GM23248 (cell line): ENCODE results near the gene KLHL12. TPM values are rescaled to one million over a fixed set of nuclear protein-coding genes. Genes with fewer than 3 reads are reported as not detected.

Source experiments
- DNase-seq: peaks from one replicate; pipeline ENCODE4 v3.0.0-alpha.2; 2015
- H2AFZ ChIP-seq: fragments of 200-600 bp; sonication (generic); 2 replicates; pipeline ENCODE4 v1.6.1; 2016; ENCODE audit warnings: antibody characterized with exemption
- H3F3A ChIP-seq: fragments of 200-600 bp; sonication (generic); 2 replicates; pipeline ENCODE4 v1.6.1; 2016; ENCODE audit warnings: mild to moderate bottlenecking, antibody characterized with exemption, mixed run types; ENCODE audit not compliant: insufficient read depth
- H3K27ac ChIP-seq: fragments of 200-600 bp; sonication (generic); 2 replicates; pipeline ENCODE4 v1.5.1; 2016; ENCODE audit warnings: mild to moderate bottlenecking
- H3K27me3 ChIP-seq: fragments of 200-600 bp; sonication (generic); replicated peaks from 2 replicates; pipeline ENCODE4 v1.6.1; 2016; ENCODE audit warnings: mild to moderate bottlenecking; ENCODE audit not compliant: insufficient read depth
- H3K36me3 ChIP-seq: fragments of 200-600 bp; sonication (generic); 2 replicates; pipeline ENCODE4 v1.6.1; 2016; ENCODE audit warnings: low read depth, mild to moderate bottlenecking
- H3K4me1 ChIP-seq: fragments of 200-600 bp; sonication (generic); 2 replicates; pipeline ENCODE4 v1.6.1; 2016; ENCODE audit warnings: mild to moderate bottlenecking; ENCODE audit not compliant: insufficient read depth
- H3K4me2 ChIP-seq: fragments of 200-600 bp; sonication (generic); one replicate; pipeline ENCODE4 v1.6.1; 2016; ENCODE audit warnings: mild to moderate bottlenecking; ENCODE audit not compliant: unreplicated experiment
- H3K4me3 ChIP-seq: fragments of 200-600 bp; sonication (generic); 2 replicates; pipeline ENCODE4 v1.5.1; 2016; ENCODE audit warnings: mild to moderate bottlenecking
- H3K79me2 ChIP-seq: fragments of 200-600 bp; sonication (generic); 2 replicates; pipeline ENCODE4 v1.6.1; 2016; ENCODE audit warnings: mild to moderate bottlenecking; ENCODE audit not compliant: insufficient read depth
- H3K9ac ChIP-seq: fragments of 200-600 bp; sonication (generic); 2 replicates; pipeline ENCODE4 v1.6.1; 2016; ENCODE audit warnings: mild to moderate bottlenecking
- H3K9me2 ChIP-seq: fragments of 200-600 bp; sonication (generic); 2 replicates; pipeline ENCODE4 v1.6.1; 2016; ENCODE audit warnings: mixed run types, mild to moderate bottlenecking, moderate library complexity; ENCODE audit not compliant: insufficient read depth
- H3K9me3 ChIP-seq: fragments of 200-600 bp; sonication (generic); one replicate; pipeline ENCODE4 v1.6.1; 2017; ENCODE audit warnings: low read depth
- H4K20me1 ChIP-seq: fragments of 200-600 bp; sonication (generic); 2 replicates; pipeline ENCODE4 v1.6.0; 2016; ENCODE audit not compliant: insufficient read depth
- EZH2 ChIP-seq: fragments of 200-600 bp; sonication (generic); IDR thresholded peaks from 2 replicates; pipeline ENCODE4 v1.6.1; 2018; ENCODE audit warnings: antibody characterized with exemption, mild to moderate bottlenecking; ENCODE audit not compliant: insufficient read depth, poor library complexity, severe bottlenecking
- EZH2phosphoT487 ChIP-seq: fragments of 200-600 bp; sonication (generic); IDR thresholded peaks from 2 replicates; pipeline ENCODE4 v1.6.1; 2018; ENCODE audit warnings: antibody characterized with exemption, moderate library complexity, mild to moderate bottlenecking, low read depth; ENCODE audit not compliant: insufficient read depth
- WGBS, 2 experiments: methylation state at CpG; one replicate each; pipeline ENCODE4 v1.1.6; 2015 to 2017; ENCODE audit warnings: low lambda C conversion rate in 2 of 2, low coverage in 1 of 2; ENCODE audit errors: missing lambda C conversion rate in 2 of 2; 5-methylcytosine and 5-hydroxymethylcytosine counted together
- in situ Hi-C: fragments of 300-500 bp; cut with MboI; formaldehyde crosslinking; loops from 2 replicates; pipeline ENCODE4 v1.15.0; 2020
- polyA plus RNA-seq: library from polyadenylated mRNA; unstranded; fragments of >200 nt; fragmentation: Nextera tagmentation; extraction: Ambion mirVana; gene quantifications from 2 replicates; pipeline ENCODE4 v1.2.1, GENCODE V29; 2016
- total RNA-seq: library from RNA; depleted of rRNA; stranded (reverse); fragments of >200 nt; shearing (Covaris generic); gene quantifications from 2 replicates; pipeline ENCODE4 v1.2.3, GENCODE V29; 2014

The KLHL12 gene
- total and polyA plus RNA-seq, 2 experiments from 2014 or later = 20.8 to 22.0 TPM

- Histone ChIP-seq H3K4me3 (peak overlapping the region; percentile 92), H3K9ac (peak overlapping the region; percentile 97), H3K79me2 (peaks cover 43% of the 10 kb centered on the region), H3K27ac (no peak overlapping the region), H3K4me2 (peak overlapping the region; percentile 93), H3K4me1 (peaks cover 21% of the 10 kb centered on the region), H3F3A (peaks cover 26% of the 10 kb centered on the region), H3K27me3 (no peaks in the 10 kb centered on the region), H4K20me1 (no peaks in the 10 kb centered on the region), H3K9me2 (no peaks in the 10 kb centered on the region), H2AFZ (peak overlapping the region; percentile 95), H3K36me3 (no peaks in the 10 kb centered on the region), H3K9me3 (no peaks in the 10 kb centered on the region)
- 7 to 9% methylated on average over 10 of the region's 10 CpGs for WGBS, 2 experiments
- in situ Hi-C loops = no loop called here
- DNase-seq = no peak
- TF ChIP-seq EZH2 = no peak
- no peak for TF ChIP-seq EZH2phosphoT487
Measured at GRCh38 chr1:202958544-202959275, 31.7 kb upstream of the KLHL12 start.

- in situ Hi-C loops = no loop called here
- 1 to 2% methylated on average over 56 to 60 of the region's 86 CpGs for whole genome bisulfite sequencing, 2 experiments
- Histone ChIP-seq H3K9me3 (no peaks in the 10 kb centered on the region), H3K9me2 (no peaks in the 10 kb centered on the region), H3K27ac (peak within 1 kb of the TSS; percentile 76), H3K4me3 (peak within 1 kb of the TSS; percentile 92), H3K79me2 (peaks cover 51% of the 10 kb centered on the region), H2AFZ (peak within 1 kb of the TSS; percentile 95), H3K4me1 (peaks cover 29% of the 10 kb centered on the region), H3F3A (peaks cover 34% of the 10 kb centered on the region), H3K27me3 (no peaks in the 10 kb centered on the region), H3K9ac (peak within 1 kb of the TSS; percentile 97), H3K4me2 (peak within 1 kb of the TSS; percentile 93), H3K36me3 (no peaks in the 10 kb centered on the region), H4K20me1 (no peaks in the 10 kb centered on the region)
- peak; percentile 96 for DNase-seq
- TF ChIP-seq EZH2phosphoT487 (no peak), EZH2 (no peak)
Measured at GRCh38 chr1:202957733-202958543, 30.9 kb upstream of the KLHL12 start, which contains the start of gene ADIPOR1. Gene ADIPOR1, minus strand, starts transcription at chr1:202958312. Its CDS starts 7,242 bp downstream, at chr1:202951070.

- no peak overlapping the region for H3K27ac ChIP-seq
- H3K4me2 ChIP-seq = peak overlapping the region; percentile 93
- no peak for TF ChIP-seq EZH2
- TF ChIP-seq EZH2phosphoT487 = no peak
- 59 to 61% methylated on average over 6 of the region's 6 CpGs for WGBS, 2 experiments
- H3K9me2 ChIP-seq = no peaks in the 10 kb centered on the region
- H2AFZ ChIP-seq = no peak overlapping the region
- H3K4me1 ChIP-seq = peaks cover 38% of the 10 kb centered on the region
- peaks cover 61% of the 10 kb centered on the region for H3K79me2 ChIP-seq
- peak overlapping the region; percentile 97 for H3K9ac ChIP-seq
- H3K36me3 ChIP-seq = no peaks in the 10 kb centered on the region
- H3K4me3 ChIP-seq = peak overlapping the region; percentile 92
- H4K20me1 ChIP-seq = peaks cover 8% of the 10 kb centered on the region
- no peaks in the 10 kb centered on the region for H3K9me3 ChIP-seq
- H3F3A ChIP-seq = peaks cover 41% of the 10 kb centered on the region
- no peaks in the 10 kb centered on the region for H3K27me3 ChIP-seq
- in situ Hi-C loops = no loop called here
- DNase-seq = no peak
Measured at GRCh38 chr1:202956969-202957368, 29.9 kb upstream of the KLHL12 start.

GRCh38 chr1:202954057-202954745 lies 27.2 kb upstream of the KLHL12 start:
- H3K9ac ChIP-seq = no peak overlapping the region
- H3K4me2 ChIP-seq = no peak overlapping the region
- peaks cover 20% of the 10 kb centered on the region for H4K20me1 ChIP-seq
- TF ChIP-seq EZH2 (no peak), EZH2phosphoT487 (no peak)
- in situ Hi-C loops = no loop called here
- H3K27ac ChIP-seq = no peak overlapping the region
- no peaks in the 10 kb centered on the region for H3K9me3 ChIP-seq
- H2AFZ ChIP-seq = no peak overlapping the region
- WGBS, 2 experiments = 82% methylated on average over 6 of the region's 6 CpGs
- 0 out of 2 replicates have a peak, but pooled peaks cover 6% of the 10 kb centered on the region for H3K36me3 ChIP-seq
- H3K4me1 ChIP-seq = peaks cover 46% of the 10 kb centered on the region
- H3K79me2 ChIP-seq = peaks cover 86% of the 10 kb centered on the region
- H3K4me3 ChIP-seq = no peak overlapping the region
- peaks cover 29% of the 10 kb centered on the region for H3F3A ChIP-seq
- no peaks in the 10 kb centered on the region for H3K9me2 ChIP-seq
- DNase-seq = no peak
- no peaks in the 10 kb centered on the region for H3K27me3 ChIP-seq
